Fibroblast of villous mesenchyme (primary cell): ENCODE measurements around the gene ZNF318. TPM values are rescaled to one million over a fixed set of nuclear protein-coding genes. Genes with fewer than 3 reads are reported as not detected.
"Not testable (repeated sequence)": the region's sequence is repeated elsewhere in the genome, so short reads cannot be mapped to it uniquely, and the experiment has no call there.

Experiments
- DNase-seq: peaks from one replicate; pipeline ENCODE4 v3.0.0-alpha.2; 2010; ENCODE audit warnings: low read depth
- H3K4me3 ChIP-seq: 2 replicates; pipeline ENCODE4 v1.5.1; 2011; ENCODE audit warnings: low read depth, mild to moderate bottlenecking, low read length
- total RNA-seq: library from RNA; depleted of rRNA; stranded (reverse); fragments of >200 nt; gene quantifications from 2 replicates; pipeline ENCODE4 v1.2.3, GENCODE V29; 2012
- TF ChIP-seq, protein P1 (sequence below): IDR thresholded peaks from 2 replicates; pipeline ENCODE4 v1.5.1; 2012; ENCODE audit warnings: low read depth, mild to moderate bottlenecking, low read length; ENCODE audit not compliant: insufficient read depth

ZNF318 gene
- total RNA-seq, 1 donor, result 12.5 TPM

DNA sequence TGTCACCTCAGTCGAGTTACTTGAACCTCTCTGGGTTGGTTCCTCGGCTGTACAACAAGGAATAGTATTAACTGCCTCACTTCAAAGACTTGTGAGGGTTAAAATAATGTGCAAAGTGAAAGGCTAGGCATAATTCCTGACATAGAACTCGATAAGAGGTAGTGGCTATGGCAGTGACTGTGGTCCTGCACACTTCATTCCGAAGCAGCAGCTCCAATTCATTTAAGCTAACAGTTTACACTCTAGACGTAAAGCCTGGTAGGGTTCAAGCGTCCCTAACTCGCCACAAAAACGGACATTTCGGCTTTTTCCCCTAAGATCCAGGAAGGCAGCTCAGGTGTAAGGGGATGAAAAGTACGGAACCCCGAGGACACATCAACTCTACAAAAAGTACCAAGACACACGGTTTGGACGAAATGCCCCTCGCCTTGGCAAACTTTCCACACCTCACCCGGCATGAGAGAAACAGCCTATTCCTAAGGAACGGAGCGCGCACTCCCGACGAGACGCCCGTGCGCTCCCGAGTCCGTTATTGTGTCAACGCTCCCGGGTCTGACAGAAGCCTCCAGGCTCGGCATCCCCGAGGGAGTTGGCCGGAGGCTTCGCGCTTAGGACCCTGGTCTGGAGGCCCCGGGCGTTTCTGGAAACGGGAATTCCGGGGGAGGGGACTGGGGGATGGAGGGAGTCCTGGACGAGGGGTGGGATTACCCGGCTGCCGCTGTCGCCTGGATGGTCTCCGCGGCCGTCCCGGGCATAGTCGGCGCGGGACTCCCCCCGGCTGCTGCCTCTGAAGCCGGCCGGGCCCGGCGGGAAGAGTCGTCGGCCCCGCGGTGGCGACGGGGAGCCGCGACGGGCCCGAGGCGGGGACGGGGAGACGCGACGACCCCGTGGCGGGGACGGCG, 937 bp downstream of the ZNF318 start:
- peak overlapping the region; percentile 82 for H3K4me3 ChIP-seq
- peak; percentile 53 for DNase-seq
- TF ChIP-seq, protein P1, sequence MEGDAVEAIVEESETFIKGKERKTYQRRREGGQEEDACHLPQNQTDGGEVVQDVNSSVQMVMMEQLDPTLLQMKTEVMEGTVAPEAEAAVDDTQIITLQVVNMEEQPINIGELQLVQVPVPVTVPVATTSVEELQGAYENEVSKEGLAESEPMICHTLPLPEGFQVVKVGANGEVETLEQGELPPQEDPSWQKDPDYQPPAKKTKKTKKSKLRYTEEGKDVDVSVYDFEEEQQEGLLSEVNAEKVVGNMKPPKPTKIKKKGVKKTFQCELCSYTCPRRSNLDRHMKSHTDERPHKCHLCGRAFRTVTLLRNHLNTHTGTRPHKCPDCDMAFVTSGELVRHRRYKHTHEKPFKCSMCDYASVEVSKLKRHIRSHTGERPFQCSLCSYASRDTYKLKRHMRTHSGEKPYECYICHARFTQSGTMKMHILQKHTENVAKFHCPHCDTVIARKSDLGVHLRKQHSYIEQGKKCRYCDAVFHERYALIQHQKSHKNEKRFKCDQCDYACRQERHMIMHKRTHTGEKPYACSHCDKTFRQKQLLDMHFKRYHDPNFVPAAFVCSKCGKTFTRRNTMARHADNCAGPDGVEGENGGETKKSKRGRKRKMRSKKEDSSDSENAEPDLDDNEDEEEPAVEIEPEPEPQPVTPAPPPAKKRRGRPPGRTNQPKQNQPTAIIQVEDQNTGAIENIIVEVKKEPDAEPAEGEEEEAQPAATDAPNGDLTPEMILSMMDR, result no peak

DNA sequence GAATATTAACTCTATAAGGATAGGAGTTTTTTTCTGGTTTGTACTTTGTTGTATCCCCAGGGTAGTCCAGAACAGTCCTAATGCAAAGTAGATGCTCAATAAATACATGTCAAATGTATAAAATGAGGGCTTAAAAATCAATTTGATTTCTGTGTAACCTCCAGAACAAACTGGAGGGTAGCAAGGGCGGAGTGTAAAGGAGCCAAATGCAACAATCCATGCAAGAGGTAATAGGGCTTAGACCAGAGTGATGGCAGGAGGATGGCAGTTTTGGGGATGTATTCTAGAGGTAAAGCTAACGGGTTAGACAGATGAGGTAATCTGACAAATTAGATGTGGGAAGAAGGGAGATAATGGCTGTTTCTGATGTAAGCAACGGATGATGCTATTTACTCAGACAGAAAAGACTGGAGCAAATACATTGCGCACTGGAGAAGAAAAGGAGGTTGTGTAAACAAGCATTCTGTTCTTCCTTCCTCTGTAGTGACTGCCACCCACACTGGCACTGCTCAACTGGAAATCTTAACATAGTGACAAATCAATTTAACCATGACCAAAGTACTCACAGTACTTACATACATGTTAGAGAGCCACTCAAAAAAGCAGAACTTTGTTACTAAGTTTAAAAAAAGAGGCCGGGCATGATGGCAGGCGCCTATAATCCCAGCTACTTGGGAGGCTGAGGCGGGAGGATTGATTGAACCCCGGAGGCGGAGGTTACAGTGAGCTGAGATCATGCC, 2.0 kb downstream of the ZNF318 start:
- DNase-seq, result no peak
- TF ChIP-seq, protein P1, result no peak
- no peak overlapping the region for H3K4me3 ChIP-seq

DNA sequence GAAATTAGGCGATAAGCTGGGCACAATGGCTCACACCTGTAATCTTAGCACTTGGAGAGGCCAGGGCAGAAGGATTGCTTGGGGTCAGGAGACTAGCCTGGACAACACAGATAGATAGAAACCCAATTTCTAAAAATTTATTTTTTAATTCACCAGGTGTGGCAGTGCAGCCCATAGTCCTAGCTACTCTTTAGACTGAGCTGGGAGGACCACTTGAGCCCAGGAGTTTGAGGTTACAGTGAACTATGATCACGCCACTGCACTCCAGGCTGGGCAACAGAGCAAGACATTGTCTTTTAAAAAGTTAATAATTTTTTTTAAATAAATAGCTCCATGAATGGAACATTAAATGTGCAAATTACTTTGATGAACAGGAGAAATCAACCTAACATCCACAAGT, 8.2 kb downstream of the ZNF318 start:
- TF ChIP-seq, protein P1, result no peak
- DNase-seq, result no peak
- no peak overlapping the region for H3K4me3 ChIP-seq

DNA sequence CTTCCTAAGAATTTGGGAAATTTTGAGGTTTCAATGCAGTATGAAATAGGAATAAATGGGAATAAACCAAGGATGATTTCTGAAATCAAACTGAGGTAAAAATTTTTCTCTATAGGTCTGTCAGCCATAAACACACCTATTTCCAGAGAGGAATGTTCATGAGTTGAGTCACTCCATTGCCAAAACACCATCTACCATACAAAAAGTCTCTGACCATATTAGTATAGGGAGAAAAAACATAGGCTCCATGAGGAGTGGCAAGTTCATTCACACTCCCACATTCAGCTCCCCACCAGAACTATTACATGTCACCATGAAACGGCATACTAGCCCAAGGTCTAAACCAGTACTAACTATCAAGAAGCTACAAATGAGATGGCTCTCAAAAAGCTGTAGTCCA, 9.6 kb downstream of the ZNF318 start:
- no peak overlapping the region for H3K4me3 ChIP-seq
- no peak for DNase-seq
- TF ChIP-seq, protein P1, result no peak

DNA sequence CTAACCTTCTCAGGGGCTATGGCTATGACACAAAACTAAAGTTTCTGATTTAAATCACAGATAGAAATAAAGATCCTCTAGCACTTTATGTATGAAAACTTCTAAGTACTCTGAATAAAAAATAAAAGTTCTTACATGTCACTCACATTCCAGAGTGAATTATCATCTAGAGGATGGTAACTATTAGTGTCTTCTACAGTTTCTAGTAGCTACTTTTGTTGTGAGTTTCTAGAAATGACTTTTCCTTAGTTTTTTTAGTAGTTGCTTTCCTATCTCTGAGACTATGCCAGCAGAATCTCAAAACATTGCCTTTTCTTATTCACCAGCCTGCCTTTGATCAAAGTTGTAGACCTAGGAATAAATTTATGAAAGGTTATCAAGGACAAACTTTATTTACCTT, 10.1 kb downstream of the ZNF318 start:
- TF ChIP-seq, protein P1, result no peak
- no peak for DNase-seq
- H3K4me3 ChIP-seq, result no peak overlapping the region

DNA sequence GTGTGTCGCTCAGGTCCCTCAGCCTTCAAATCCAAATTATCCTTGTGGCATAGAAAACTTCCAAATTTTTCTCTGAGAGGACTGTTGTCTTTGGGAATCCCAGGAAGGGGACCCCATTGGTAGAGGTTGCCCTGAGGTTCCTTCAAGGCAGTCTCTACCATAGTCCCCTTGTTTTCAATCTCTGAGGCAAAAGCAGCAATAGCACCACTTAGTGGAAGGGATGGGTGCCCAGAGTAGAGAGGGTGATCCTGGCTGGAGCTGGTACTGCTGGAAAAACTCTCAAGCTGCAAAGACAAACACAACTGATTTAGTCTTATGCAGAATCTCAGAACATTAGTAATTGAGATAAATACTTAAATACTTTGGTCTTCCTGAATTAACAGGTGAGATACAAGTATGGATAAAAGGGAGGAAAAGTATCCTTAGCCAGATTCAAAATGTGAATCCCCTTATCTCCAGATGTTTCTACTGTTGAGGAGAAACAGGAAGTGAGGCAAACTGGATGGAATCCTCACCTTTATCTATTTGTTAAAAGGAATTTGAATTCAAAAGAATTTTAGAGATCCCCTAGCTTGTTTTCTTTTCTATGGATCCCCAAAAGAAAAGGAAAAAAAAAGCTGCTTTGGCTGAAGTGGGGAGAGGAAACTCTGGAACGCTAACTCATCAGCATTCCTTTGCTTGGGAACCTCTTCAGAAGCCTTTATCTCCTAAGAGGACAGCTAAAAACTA, 13.4 kb downstream of the ZNF318 start:
- no peak overlapping the region for H3K4me3 ChIP-seq
- TF ChIP-seq, protein P1, result peak; percentile 32
- no peak for DNase-seq

DNA sequence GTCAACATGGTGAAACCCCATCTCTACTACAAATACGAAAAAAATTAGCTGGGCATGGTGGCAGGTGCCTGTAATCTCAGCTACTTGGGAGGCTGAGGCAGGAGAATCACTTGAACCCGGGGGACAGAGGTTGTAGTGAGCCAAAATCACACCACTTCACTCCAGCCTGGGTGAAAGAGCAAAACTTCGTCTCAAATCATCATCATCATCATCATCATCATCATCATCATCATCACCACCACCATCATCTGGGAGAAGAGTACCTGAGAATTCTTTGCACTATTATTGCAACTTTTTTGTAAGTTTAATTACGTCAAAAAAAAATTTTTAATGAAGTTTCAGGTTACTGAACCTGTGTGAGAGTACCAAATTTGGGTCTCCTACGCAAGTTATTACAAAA, 17.5 kb downstream of the ZNF318 start:
- DNase-seq, H3K4me3 ChIP-seq: not testable (repeated sequence)
